HepG2 (cell line): ENCODE measurements around the gene DDI2. TPM values are rescaled to one million over a fixed set of nuclear protein-coding genes. Genes with fewer than 3 reads are reported as not detected.

ENCODE experiments used
- ARHGAP35 ChIP-seq: sonication (generic); formaldehyde crosslinking; IDR thresholded peaks from 2 replicates; pipeline ENCODE4 v1.9.0; 2022; ENCODE audit warnings: mild to moderate bottlenecking, inconsistent platforms, moderate library complexity, missing genetic modification reagents, borderline replicate concordance
- ATF7-NPFF ChIP-seq: sonication (generic); formaldehyde crosslinking; IDR thresholded peaks from 2 replicates; pipeline ENCODE4 v1.8.1; 2023; ENCODE audit warnings: mild to moderate bottlenecking, low read depth, missing genetic modification reagents, moderate library complexity
- EED ChIP-seq: sonication (generic); formaldehyde crosslinking; IDR thresholded peaks from 2 replicates; pipeline ENCODE4 v1.5.0; 2020; ENCODE audit warnings: mild to moderate bottlenecking, missing genetic modification reagents
- FOXO4 ChIP-seq: sonication (generic); formaldehyde crosslinking; conservative IDR thresholded peaks from 2 replicates; pipeline ENCODE4 v1.8.1; 2023; ENCODE audit warnings: missing genetic modification reagents
- GABPA ChIP-seq, 2 experiments: IDR thresholded peaks; 2 replicates each; pipeline ENCODE4 v1.6.1; 2011 to 2016; ENCODE audit warnings: low read depth in 2 of 2, low read length in 1 of 2, missing biosample characterization in 1 of 2, missing genetic modification characterization in 1 of 2
- HMGXB4 ChIP-seq, 2 experiments: sonication (generic) in 1 of 2; formaldehyde crosslinking in 1 of 2; IDR thresholded peaks; 2 replicates each; pipeline versions ENCODE4 v1.4.0 to v1.6.1; 2018 to 2020; ENCODE audit warnings: missing genetic modification reagents in 2 of 2, borderline replicate concordance in 1 of 2, low read depth in 1 of 2, mild to moderate bottlenecking in 1 of 2, missing biosample characterization in 1 of 2
- IKZF1 ChIP-seq: fragments of 450-650 bp; IDR thresholded peaks from 2 replicates; pipeline ENCODE4 v1.7.1; 2016
- MTA3 ChIP-seq: sonication (generic); formaldehyde crosslinking; IDR thresholded peaks from 2 replicates; pipeline ENCODE4 v1.4.0; 2020; ENCODE audit warnings: missing genetic modification reagents
- NFAT5 ChIP-seq: sonication (generic); formaldehyde crosslinking; IDR thresholded peaks from 2 replicates; pipeline ENCODE4 v1.4.0; 2020; ENCODE audit warnings: missing genetic modification reagents
- SIN3B ChIP-seq: fragments of 150-350 bp; IDR thresholded peaks from 2 replicates; pipeline ENCODE4 v1.6.1; 2014; ENCODE audit warnings: low read length
- SIX4 ChIP-seq: sonication (generic); formaldehyde crosslinking; IDR thresholded peaks from 2 replicates; pipeline ENCODE4 v1.4.0; 2020; ENCODE audit warnings: missing genetic modification reagents
- TCF12 ChIP-seq, 2 experiments: fragments of 450-650 bp in 1 of 2; sonication (generic) in 1 of 2; formaldehyde crosslinking in 1 of 2; IDR thresholded peaks; 2 replicates each; pipeline versions ENCODE4 v1.6.1 to v1.8.0; 2017 to 2022; ENCODE audit warnings: antibody characterized with exemption in 1 of 2, mild to moderate bottlenecking in 1 of 2, missing genetic modification reagents in 1 of 2, moderate library complexity in 1 of 2
- ZBTB37 ChIP-seq: sonication (generic); formaldehyde crosslinking; IDR thresholded peaks from 2 replicates; pipeline ENCODE4 v1.4.0; 2020; ENCODE audit warnings: mild to moderate bottlenecking, missing genetic modification reagents
- ZBTB7A ChIP-seq: sonication (generic); formaldehyde crosslinking; IDR thresholded peaks from 2 replicates; pipeline ENCODE4 v1.8.0; 2022; ENCODE audit warnings: mild to moderate bottlenecking, missing genetic modification reagents
- ZNF101 ChIP-seq: sonication (generic); formaldehyde crosslinking; IDR thresholded peaks from 2 replicates; pipeline ENCODE4 v1.4.0; 2020; ENCODE audit warnings: mild to moderate bottlenecking, low read depth, missing genetic modification reagents, borderline replicate concordance
- ZNF263 ChIP-seq: sonication (generic); formaldehyde crosslinking; IDR thresholded peaks from 2 replicates; pipeline ENCODE4 v1.4.0; 2020; ENCODE audit warnings: missing genetic modification reagents
- ZNF335 ChIP-seq: sonication (generic); formaldehyde crosslinking; IDR thresholded peaks from 2 replicates; pipeline ENCODE4 v1.4.0; 2020; ENCODE audit warnings: missing genetic modification reagents
- ZNF772 ChIP-seq: sonication (generic); formaldehyde crosslinking; IDR thresholded peaks from 2 replicates; pipeline ENCODE4 v1.5.0; 2020; ENCODE audit warnings: mild to moderate bottlenecking, missing genetic modification reagents
- polyA plus RNA-seq, 8 experiments: library from polyadenylated mRNA; depleted of rRNA in 3 of 8; stranded (reverse) in 7 of 8; unstranded in 1 of 8; fragments of >200 nt; fragmentation: Illumina TruSeq in 4 of 8; extraction: Trizol in 4 of 8; gene quantifications; 2 replicates each; pipeline versions ENCODE4 v1.2.1 to v1.2.3, GENCODE V29; 2011 to 2016; ENCODE audit warnings: low read depth in 4 of 8, missing spikeins in 1 of 8, mixed read lengths in 1 of 8; ENCODE audit not compliant: insufficient read depth in 1 of 8
- total RNA-seq, 5 experiments: library from RNA; depleted of rRNA; stranded (reverse); fragments of >200 nt; fragmentation: Illumina TruSeq; extraction: Trizol; gene quantifications; 2 replicates each; pipeline ENCODE4 v1.2.3, GENCODE V29; 2016; ENCODE audit warnings: low read depth in 1 of 5

The DDI2 gene
- total and polyA plus RNA-seq, 2 of the 13 experiments (the other 11 are each of a cell fraction or from before 2014, with no cell fraction given) = 8.5 to 25.7 TPM

- TF ChIP-seq ARHGAP35 (CRISPR knock-in tag) (no peak), NFAT5 (peak; percentile 92), ATF7-NPFF (CRISPR knock-in tag) (peak; percentile 97), EED (CRISPR knock-in tag) (peak; percentile 92; the same call in 1 of the 2 replicates), ZNF335 (peak; percentile 75), GABPA (IDR thresholded peaks at IDR 0.05; ENCODE audit: low read depth, low read length) (peak; percentile 35), GABPA (CRISPR knock-in tag; IDR thresholded peaks at IDR 0.05; ENCODE audit: low read depth) (peak; percentile 52; the same call in 1 of the 2 replicates), SIX4 (peak; percentile 65), ZBTB37 (CRISPR knock-in tag) (no peak), FOXO4 (no peak), MTA3 (CRISPR knock-in tag) (no peak), ZNF101 (CRISPR knock-in tag) (peak; percentile 29; the same call in 1 of the 2 replicates), TCF12 (IDR thresholded peaks at IDR 0.05) (no peak), TCF12 (CRISPR knock-in tag; IDR thresholded peaks at IDR 0.05) (peak; percentile 87; the same call in 1 of the 2 replicates), ZBTB7A (CRISPR knock-in tag) (no peak), ZNF263 (CRISPR knock-in tag) (peak; percentile 74), ZNF772 (CRISPR knock-in tag) (peak; percentile 96), IKZF1 (no peak), SIN3B (no peak), HMGXB4 (CRISPR knock-in tag; IDR thresholded peaks at IDR 0.05; ENCODE audit: borderline replicate concordance in 1 of 2, low read depth in 1 of 2) (peak; percentile 75 to 90)
These were observed 32.5 kb upstream of the DDI2 start, which contains the start of gene AGMAT (continued) for GRCh38 chr1:15584489-15585363.
